ENCODE measurements around the gene GATA5.

GRCh38 chr20:62516338-62516737 lies 40.5 kb upstream of the GATA5 start:
- TF ChIP-seq ZBTB26 (tag by site-specific recombination; optimal IDR thresholded peaks at IDR 0.05): no peak
- no peak for TF ChIP-seq ZFP41 (tag by site-specific recombination; IDR thresholded peaks at IDR 0.05; ENCODE audit: borderline replicate concordance)
- no peak for TF ChIP-seq CTCF (tag by site-specific recombination; IDR thresholded peaks at IDR 0.05)
- no peak for TF ChIP-seq ZNF830 (tag by site-specific recombination; IDR thresholded peaks at IDR 0.05; ENCODE audit: low read depth)
- TF ChIP-seq ZNF768 (tag by site-specific recombination; IDR thresholded peaks at IDR 0.05): no peak

Measured in HEK293 (cell line).